WTC11 (cell line): ENCODE measurements around the gene PROM2. TPM values are rescaled to one million over a fixed set of nuclear protein-coding genes. Genes with fewer than 3 reads are reported as not detected.

ENCODE experiments used
- ATAC-seq: fragments of 200-7000 bp; cut with Tn5 transposase; 2 replicates; pipeline ENCODE4 v1.10.0; 2021; ENCODE audit warnings: mild to moderate bottlenecking, moderate library complexity
- CTCF ChIA-PET: fragments of 300-600 bp; sonication (Branson Sonifier 250); formaldehyde crosslinking; loops from one replicate; lab custom pipeline; 2021; ENCODE audit warnings: antibody characterized with exemption; lab: Charles Lee
- POLR2A ChIA-PET: fragments of 350-600 bp; sonication (Branson Sonifier 250); formaldehyde crosslinking; loops from one replicate; lab custom pipeline; 2021; ENCODE audit warnings: antibody characterized with exemption; lab: Charles Lee
- DNase-seq: peaks from one replicate; pipeline ENCODE4 v3.0.0; 2021; ENCODE audit warnings: low spot score
- H3K27ac Mint-ChIP-seq: 2 replicates; pipeline ENCODE4 v1.8.0; 2021; ENCODE audit warnings: mixed read lengths
- H3K27me3 Mint-ChIP-seq: 2 replicates; pipeline ENCODE4 v1.8.0; 2021; ENCODE audit warnings: low read depth, mild to moderate bottlenecking, moderate library complexity, mixed read lengths
- H3K36me3 Mint-ChIP-seq: 2 replicates; pipeline ENCODE4 v1.8.0; 2021; ENCODE audit warnings: mixed read lengths
- H3K4me1 Mint-ChIP-seq: 2 replicates; pipeline ENCODE4 v1.8.0; 2022; ENCODE audit warnings: mixed read lengths
- H3K4me3 Mint-ChIP-seq: 2 replicates; pipeline ENCODE4 v1.8.0; 2021; ENCODE audit warnings: mild to moderate bottlenecking, moderate library complexity, mixed read lengths
- H3K9me3 Mint-ChIP-seq: 2 replicates; pipeline ENCODE4 v1.8.0; 2021; ENCODE audit warnings: mixed read lengths
- ATF6 ChIP-seq: sonication (generic); formaldehyde crosslinking; IDR thresholded peaks from 2 replicates; pipeline ENCODE4 v1.8.1; 2023; ENCODE audit warnings: mild to moderate bottlenecking, missing genetic modification reagents
- CREM ChIP-seq: sonication (generic); formaldehyde crosslinking; IDR thresholded peaks from 2 replicates; pipeline ENCODE4 v1.8.1; 2022; ENCODE audit warnings: mild to moderate bottlenecking, missing genetic modification reagents, moderate library complexity
- FOXJ3 ChIP-seq: sonication (generic); formaldehyde crosslinking; IDR thresholded peaks from 2 replicates; pipeline ENCODE4 v1.9.0; 2021; ENCODE audit warnings: missing genetic modification reagents, mild to moderate bottlenecking, borderline replicate concordance
- FOXP4 ChIP-seq: sonication (generic); formaldehyde crosslinking; IDR thresholded peaks from 2 replicates; pipeline ENCODE4 v1.8.0; 2022; ENCODE audit warnings: mild to moderate bottlenecking, missing genetic modification reagents
- JAZF1 ChIP-seq: fragments of 250-450 bp; sonication (Bioruptor Pico); IDR thresholded peaks from 2 replicates; pipeline ENCODE4 v1.9.0; 2021; ENCODE audit warnings: moderate library complexity, mild to moderate bottlenecking, inconsistent platforms
- MYBL2 ChIP-seq: sonication (generic); formaldehyde crosslinking; IDR thresholded peaks from 2 replicates; pipeline ENCODE4 v1.8.1; 2023; ENCODE audit warnings: mild to moderate bottlenecking, moderate library complexity, missing genetic modification reagents
- NFE2L1 ChIP-seq: sonication (generic); formaldehyde crosslinking; IDR thresholded peaks from 2 replicates; pipeline ENCODE4 v1.8.1; 2023; ENCODE audit warnings: missing genetic modification reagents
- NFYB ChIP-seq: sonication (generic); formaldehyde crosslinking; conservative IDR thresholded peaks from 2 replicates; pipeline ENCODE4 v1.8.0; 2022; ENCODE audit warnings: low read depth, missing genetic modification reagents
- NR1H2 ChIP-seq: sonication (generic); formaldehyde crosslinking; IDR thresholded peaks from 2 replicates; pipeline ENCODE4 v1.9.0; 2021; ENCODE audit warnings: mild to moderate bottlenecking, moderate library complexity, missing genetic modification reagents
- NR2C2 ChIP-seq: sonication (generic); formaldehyde crosslinking; IDR thresholded peaks from 2 replicates; pipeline ENCODE4 v1.8.0; 2022; ENCODE audit warnings: mild to moderate bottlenecking, missing genetic modification reagents
- OVOL2 ChIP-seq: fragments of 250-450 bp; sonication (Bioruptor Pico); IDR thresholded peaks from 2 replicates; pipeline ENCODE4 v1.9.0; 2021; ENCODE audit warnings: mild to moderate bottlenecking, borderline replicate concordance
- RORB ChIP-seq: fragments of 250-450 bp; sonication (Bioruptor Pico); IDR thresholded peaks from 2 replicates; pipeline ENCODE4 v1.9.0; 2021; ENCODE audit warnings: mild to moderate bottlenecking
- SMAD3 ChIP-seq: sonication (generic); formaldehyde crosslinking; IDR thresholded peaks from 2 replicates; pipeline ENCODE4 v1.8.0; 2022; ENCODE audit warnings: missing genetic modification reagents, mild to moderate bottlenecking, borderline replicate concordance
- SOX15 ChIP-seq: fragments of 250-450 bp; sonication (Bioruptor Pico); IDR thresholded peaks from 2 replicates; pipeline ENCODE4 v1.9.0; 2021; ENCODE audit warnings: mild to moderate bottlenecking
- SP1 ChIP-seq: sonication (generic); formaldehyde crosslinking; conservative IDR thresholded peaks from 2 replicates; pipeline ENCODE4 v1.8.1; 2022; ENCODE audit warnings: missing genetic modification reagents
- STAT6 ChIP-seq: sonication (generic); formaldehyde crosslinking; conservative IDR thresholded peaks from 2 replicates; pipeline ENCODE4 v1.8.1; 2023; ENCODE audit warnings: mild to moderate bottlenecking, low read depth, missing genetic modification reagents, moderate library complexity
- TP53 ChIP-seq: sonication (generic); formaldehyde crosslinking; IDR thresholded peaks from 2 replicates; pipeline ENCODE4 v1.8.1; 2023; ENCODE audit warnings: mild to moderate bottlenecking, missing genetic modification reagents
- ZNF232 ChIP-seq: sonication (generic); formaldehyde crosslinking; IDR thresholded peaks from 2 replicates; pipeline ENCODE4 v1.8.0; 2022; ENCODE audit warnings: mild to moderate bottlenecking, missing genetic modification reagents
- ZNF671 ChIP-seq: fragments of 250-450 bp; sonication (Bioruptor Pico); IDR thresholded peaks from 2 replicates; pipeline ENCODE4 v1.8.0; 2021; ENCODE audit warnings: mild to moderate bottlenecking
- total RNA-seq: library from RNA; stranded (reverse); gene quantifications from 3 replicates; pipeline ENCODE4 v1.2.3, GENCODE V29; 2021
- TF ChIP-seq, protein P1 (sequence below): sonication (generic); formaldehyde crosslinking; IDR thresholded peaks from 2 replicates; pipeline ENCODE4 v1.8.1; 2022; ENCODE audit warnings: mild to moderate bottlenecking, missing genetic modification reagents, moderate library complexity, borderline replicate concordance
- TF ChIP-seq, protein P2 (sequence below): fragments of 200-600 bp; IDR thresholded peaks from 2 replicates; pipeline ENCODE4 v1.8.0; 2022; ENCODE audit warnings: antibody characterized with exemption

PROM2 gene
- total RNA-seq, 1 experiment from 2014 or later: 8.3 TPM

DNA sequence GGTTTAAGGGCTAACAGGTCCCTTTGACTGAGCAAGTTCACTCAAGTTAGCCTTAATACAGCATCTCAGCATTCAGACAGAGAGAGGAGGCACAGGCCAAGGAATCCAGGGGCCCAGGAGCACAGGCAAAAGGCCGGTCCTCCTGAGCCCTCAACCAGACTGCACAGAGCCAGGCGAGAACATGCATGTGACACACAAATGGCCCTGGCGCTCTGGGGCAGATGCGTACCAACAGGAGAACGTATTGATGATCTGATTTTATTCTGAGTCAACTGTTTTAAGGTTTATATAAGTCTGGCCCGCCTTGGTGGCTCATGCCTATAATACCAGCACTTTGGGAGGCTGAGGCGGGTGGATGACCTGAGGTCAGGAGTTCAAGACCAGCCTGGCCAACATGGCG is 57.8 kb downstream of the PROM2 start:
- Mint-ChIP-seq H3K4me3 (no peak overlapping the region), H3K4me1 (no peaks in the 10 kb centered on the region), H3K36me3 (no peaks in the 10 kb centered on the region), H3K27ac (no peak overlapping the region), H3K27me3 (no peaks in the 10 kb centered on the region; the same call in 1 of the 2 replicates), H3K9me3 (no peaks in the 10 kb centered on the region)
- TF ChIP-seq ZNF671 (CRISPR knock-in tag): no peak
- TF ChIP-seq FOXP4 (CRISPR knock-in tag): no peak
- CTCF ChIA-PET: interaction anchor here (1.4 kb wide), 1 partner anchor 55 kb away, joined by 4 read pairs; no protein-coding TSS in a partner anchor
- ATAC-seq: no peak
- POLR2A ChIA-PET: no interaction called here
- no peak for DNase-seq

DNA sequence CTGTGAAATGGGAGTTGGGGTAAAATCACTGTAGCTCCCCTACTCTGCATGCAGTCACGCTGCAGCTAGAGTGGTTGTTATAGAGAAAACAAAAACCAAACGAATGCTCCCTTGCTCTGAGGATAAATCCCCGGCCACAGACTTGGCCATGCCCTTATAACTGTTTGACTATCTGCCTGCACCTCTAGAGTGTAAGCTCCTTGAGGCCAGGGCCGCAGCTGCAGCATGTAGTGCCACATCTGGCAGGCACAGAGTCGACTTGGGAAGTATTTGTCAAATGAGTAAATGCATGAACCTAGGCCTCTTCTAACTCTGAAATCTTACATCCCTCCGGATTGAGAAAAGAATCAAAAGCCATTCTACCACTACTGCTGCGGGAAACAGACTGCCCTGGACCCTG is 58.8 kb downstream of the PROM2 start:
- no peak for DNase-seq
- CTCF ChIA-PET: no interaction called here

DNA sequence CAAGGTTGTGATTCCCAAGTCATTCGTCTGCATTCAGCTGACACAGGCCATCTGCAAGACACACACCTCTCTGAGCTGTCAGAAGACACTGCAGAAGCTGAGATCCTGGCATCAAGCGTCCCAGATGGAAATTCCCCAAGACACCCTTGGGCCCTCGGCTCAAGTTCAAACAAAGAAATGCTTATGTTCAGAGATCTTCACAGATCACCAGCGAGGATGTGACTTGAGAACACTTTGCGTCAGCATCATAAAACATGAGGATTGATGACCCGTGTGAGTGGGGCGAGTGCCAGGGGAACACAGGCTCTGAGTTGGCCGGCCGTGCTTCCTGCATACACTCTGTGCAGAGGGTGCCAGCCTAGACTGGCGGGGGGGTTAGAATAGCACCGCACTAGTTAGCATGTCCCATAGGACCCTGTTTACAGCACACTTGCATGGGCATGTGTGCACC is 59.7 kb downstream of the PROM2 start:
- H3K27me3 Mint-ChIP-seq: no peaks in the 10 kb centered on the region; the same call in 1 of the 2 replicates
- TF ChIP-seq, protein P1, sequence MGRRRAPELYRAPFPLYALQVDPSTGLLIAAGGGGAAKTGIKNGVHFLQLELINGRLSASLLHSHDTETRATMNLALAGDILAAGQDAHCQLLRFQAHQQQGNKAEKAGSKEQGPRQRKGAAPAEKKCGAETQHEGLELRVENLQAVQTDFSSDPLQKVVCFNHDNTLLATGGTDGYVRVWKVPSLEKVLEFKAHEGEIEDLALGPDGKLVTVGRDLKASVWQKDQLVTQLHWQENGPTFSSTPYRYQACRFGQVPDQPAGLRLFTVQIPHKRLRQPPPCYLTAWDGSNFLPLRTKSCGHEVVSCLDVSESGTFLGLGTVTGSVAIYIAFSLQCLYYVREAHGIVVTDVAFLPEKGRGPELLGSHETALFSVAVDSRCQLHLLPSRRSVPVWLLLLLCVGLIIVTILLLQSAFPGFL: no peak
- TF ChIP-seq ATF6 (CRISPR knock-in tag) (no peak), SP1 (no peak), MYBL2 (CRISPR knock-in tag) (no peak)
- POLR2A ChIA-PET: no interaction called here
- H3K36me3 Mint-ChIP-seq: no peaks in the 10 kb centered on the region
- H3K4me3 Mint-ChIP-seq: no peak overlapping the region
- CTCF ChIA-PET: no interaction called here
- ATAC-seq (no peak), DNase-seq (no peak)
- no peaks in the 10 kb centered on the region for H3K9me3 Mint-ChIP-seq
- H3K27ac Mint-ChIP-seq: no peak overlapping the region
- no peaks in the 10 kb centered on the region for H3K4me1 Mint-ChIP-seq

More for the DNA sequence above, 58.8 kb downstream of the PROM2 start:
- Mint-ChIP-seq H3K27ac (no peak overlapping the region), H3K4me1 (no peaks in the 10 kb centered on the region), H3K4me3 (no peak overlapping the region), H3K36me3 (no peaks in the 10 kb centered on the region), H3K27me3 (no peaks in the 10 kb centered on the region; the same call in 1 of the 2 replicates), H3K9me3 (no peaks in the 10 kb centered on the region)
- POLR2A ChIA-PET: no interaction called here
- no peak for ATAC-seq
- TF ChIP-seq NR1H2 (no peak), CREM (CRISPR knock-in tag) (no peak), SMAD3 (CRISPR knock-in tag) (no peak), OVOL2 (CRISPR knock-in tag) (no peak), NFYB (CRISPR knock-in tag) (no peak)
- TF ChIP-seq, all 79 proteins: peak for 0

DNA sequence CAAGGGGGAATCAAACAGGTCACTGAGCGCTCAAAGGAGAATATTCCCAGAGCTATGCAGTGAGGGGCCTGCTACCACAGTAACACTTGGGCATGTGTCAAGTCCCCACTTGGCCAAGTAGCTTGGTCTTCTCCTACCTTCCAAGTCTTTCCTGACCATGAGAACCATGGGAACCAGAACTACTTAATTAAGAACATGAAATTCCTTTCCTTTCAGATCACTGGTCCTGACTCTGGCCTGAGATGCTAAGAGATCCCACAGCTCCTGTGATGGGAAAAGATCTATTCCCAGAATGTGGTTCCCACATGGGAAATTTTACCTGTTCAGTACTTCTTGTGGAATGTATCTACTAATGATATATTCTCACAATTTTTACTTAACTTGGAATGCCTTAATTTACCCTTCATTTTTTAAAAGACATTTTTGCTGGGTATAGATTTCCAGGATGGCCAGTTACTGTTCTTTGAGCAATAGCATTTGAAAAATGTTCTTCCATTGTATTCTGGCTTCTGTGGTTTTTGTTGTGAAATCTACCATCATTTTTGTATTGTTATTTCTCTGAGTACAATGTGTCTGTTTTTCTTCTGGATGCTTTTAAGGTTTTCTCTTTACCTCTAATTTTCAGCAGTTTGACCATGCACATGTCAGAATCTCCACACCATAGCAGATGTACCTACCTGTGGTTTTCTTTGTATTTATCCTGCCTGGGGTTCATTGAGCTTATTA is 60.8 kb downstream of the PROM2 start:
- no peaks in the 10 kb centered on the region for H3K36me3 Mint-ChIP-seq
- H3K4me1 Mint-ChIP-seq: no peaks in the 10 kb centered on the region
- no peak overlapping the region for H3K27ac Mint-ChIP-seq
- DNase-seq (no peak), ATAC-seq (no peak)
- no peak overlapping the region for H3K4me3 Mint-ChIP-seq
- no peaks in the 10 kb centered on the region; the same call in 1 of the 2 replicates for H3K27me3 Mint-ChIP-seq
- H3K9me3 Mint-ChIP-seq: no peaks in the 10 kb centered on the region
- ChIA-PET CTCF (interaction anchor here (0.9 to 1.4 kb wide), 3 partner anchors 11 to 104 kb away, joined by 3 to 6 read pairs (median 5); no protein-coding TSS in a partner anchor), POLR2A (no interaction called here)
- TF ChIP-seq STAT6: no peak
- no peak for TF ChIP-seq NR2C2 (CRISPR knock-in tag)
- TF ChIP-seq JAZF1 (CRISPR knock-in tag): no peak
- TF ChIP-seq ZNF232 (CRISPR knock-in tag): no peak
- TF ChIP-seq, protein P2, sequence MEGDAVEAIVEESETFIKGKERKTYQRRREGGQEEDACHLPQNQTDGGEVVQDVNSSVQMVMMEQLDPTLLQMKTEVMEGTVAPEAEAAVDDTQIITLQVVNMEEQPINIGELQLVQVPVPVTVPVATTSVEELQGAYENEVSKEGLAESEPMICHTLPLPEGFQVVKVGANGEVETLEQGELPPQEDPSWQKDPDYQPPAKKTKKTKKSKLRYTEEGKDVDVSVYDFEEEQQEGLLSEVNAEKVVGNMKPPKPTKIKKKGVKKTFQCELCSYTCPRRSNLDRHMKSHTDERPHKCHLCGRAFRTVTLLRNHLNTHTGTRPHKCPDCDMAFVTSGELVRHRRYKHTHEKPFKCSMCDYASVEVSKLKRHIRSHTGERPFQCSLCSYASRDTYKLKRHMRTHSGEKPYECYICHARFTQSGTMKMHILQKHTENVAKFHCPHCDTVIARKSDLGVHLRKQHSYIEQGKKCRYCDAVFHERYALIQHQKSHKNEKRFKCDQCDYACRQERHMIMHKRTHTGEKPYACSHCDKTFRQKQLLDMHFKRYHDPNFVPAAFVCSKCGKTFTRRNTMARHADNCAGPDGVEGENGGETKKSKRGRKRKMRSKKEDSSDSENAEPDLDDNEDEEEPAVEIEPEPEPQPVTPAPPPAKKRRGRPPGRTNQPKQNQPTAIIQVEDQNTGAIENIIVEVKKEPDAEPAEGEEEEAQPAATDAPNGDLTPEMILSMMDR: no peak
- TF ChIP-seq FOXJ3 (CRISPR knock-in tag): no peak
- no peak for TF ChIP-seq TP53 (CRISPR knock-in tag)
- no peak for TF ChIP-seq NFE2L1 (CRISPR knock-in tag)
- TF ChIP-seq SOX15 (CRISPR knock-in tag): no peak
- TF ChIP-seq RORB (CRISPR knock-in tag): no peak
